ENCODE measurements around the gene PPIE.
"Not testable (repeated sequence)": the region's sequence is repeated elsewhere in the genome, so short reads cannot be mapped to it uniquely, and the experiment has no call there.

PPIE gene

GRCh38 chr1:39779821-39780220, 41.1 kb downstream of the PPIE start:
- no peak for DNase-seq

DNA sequence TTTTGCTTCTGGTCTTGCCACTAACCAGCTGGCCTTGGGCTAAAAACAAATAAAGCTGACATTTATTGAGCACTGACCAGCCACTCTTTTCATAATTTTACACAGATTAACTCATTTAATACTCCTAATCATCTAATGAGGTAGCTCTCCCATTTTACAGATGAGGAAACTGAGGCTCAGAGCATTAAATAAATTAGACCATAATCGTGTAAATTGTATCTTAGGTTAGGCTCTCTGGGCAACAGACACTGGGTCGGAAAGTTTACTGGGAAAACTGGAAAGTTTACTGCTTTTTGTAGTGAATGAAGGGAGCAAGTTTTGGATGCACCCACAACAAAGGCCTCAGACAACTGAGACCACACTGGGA, 42.6 kb downstream of the PPIE start:
- DNase-seq: no peak

- no peak for DNase-seq
Observed at GRCh38 chr1:39782103-39782502, 43.4 kb downstream of the PPIE start.

DNA sequence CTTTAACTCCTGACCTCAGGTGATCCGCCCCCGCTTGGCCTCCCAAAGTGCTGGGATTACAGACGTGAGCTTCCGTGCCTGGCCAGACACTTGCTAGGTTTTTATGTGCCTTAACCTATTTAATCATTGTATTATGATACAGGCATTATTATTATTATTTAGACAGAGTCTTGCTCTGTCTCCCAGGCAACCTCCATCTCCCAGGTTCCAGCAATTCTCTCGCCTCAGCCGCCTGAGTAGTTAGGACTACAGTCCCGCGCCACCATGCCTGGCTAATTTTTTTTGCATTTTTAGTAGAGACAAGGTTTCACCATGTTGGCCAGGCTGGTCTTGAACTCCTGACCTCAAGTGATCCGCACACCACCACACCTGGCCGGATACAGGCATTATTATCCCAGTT, 44.0 kb downstream of the PPIE start:
- DNase-seq: not testable (repeated sequence)

DNA sequence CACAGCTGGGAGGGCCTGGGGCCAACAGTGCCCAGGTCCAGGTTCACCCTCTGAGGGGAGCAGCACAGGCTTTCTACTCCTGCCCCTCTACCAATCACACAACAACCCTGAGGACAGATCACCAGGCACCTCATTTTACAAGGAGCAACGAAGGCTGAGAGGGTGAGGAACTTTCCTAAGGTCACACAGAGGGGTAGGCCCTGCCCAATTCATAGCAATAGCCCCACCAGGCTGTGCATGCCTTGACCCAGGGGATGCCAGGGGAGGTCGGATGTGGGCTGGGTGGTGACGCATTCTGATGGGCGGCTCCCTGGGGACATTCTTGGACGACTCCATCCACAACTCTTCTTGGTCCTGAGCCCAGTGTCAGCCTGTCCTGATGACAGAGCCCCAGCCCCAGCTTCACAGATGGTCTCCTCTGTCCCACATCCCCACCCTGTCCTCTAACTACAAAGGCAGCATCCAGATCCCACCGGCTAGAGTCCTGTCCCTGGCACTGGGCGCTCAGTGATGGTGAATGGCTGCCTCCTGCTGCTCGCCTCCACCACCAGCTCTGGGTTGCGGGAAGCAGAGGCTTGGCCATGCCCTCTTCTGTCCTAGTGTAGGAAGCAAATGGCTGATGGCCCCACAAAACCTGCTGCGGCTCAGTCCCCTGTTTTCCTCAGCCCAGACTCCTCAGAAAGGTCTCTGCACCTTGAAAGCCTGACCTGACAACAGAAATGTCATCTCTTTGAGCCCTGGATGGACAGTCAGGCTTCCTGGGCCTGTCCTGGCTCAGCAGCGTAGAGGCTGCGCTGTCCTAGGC, 47.8 kb downstream of the PPIE start:
- not testable (repeated sequence) for DNase-seq

DNA sequence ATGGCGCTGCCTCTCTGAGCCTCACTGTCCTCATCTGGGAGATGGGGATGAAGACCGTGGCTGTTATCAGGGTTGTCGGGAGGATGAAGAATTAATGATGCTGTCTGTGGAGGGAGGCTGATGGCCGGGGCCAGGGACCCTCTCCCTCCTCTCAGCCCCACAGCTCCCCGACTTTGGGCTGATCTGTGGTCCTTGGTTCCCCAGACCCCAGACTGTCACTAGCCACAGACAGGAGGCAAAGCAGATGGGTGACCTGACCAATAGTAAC, 48.4 kb downstream of the PPIE start:
- DNase-seq: not testable (repeated sequence)

GRCh38 chr1:39787468-39787867, 48.8 kb downstream of the PPIE start:
- DNase-seq: no peak

DNA sequence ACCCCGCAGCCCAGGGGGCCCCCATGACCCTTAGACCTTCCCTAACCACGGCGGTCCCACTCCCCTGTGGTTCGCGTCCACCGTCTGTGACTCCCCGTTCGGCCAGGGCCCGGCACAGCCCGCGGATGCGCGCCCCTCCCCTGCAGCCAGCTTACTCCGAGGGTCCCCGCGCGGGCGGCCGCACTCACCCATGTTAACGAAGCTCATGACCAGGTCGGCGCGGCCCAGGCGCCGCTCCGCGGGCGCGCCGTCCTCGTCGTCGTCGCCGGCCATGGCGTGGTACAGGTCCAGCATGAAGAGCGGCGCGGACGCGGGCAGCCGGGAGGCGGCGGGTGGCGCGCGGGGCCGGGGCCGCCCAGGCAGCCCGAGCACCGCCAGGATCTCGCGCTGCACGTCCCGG, 49.3 kb downstream of the PPIE start:
- not testable (repeated sequence) for DNase-seq

DNA sequence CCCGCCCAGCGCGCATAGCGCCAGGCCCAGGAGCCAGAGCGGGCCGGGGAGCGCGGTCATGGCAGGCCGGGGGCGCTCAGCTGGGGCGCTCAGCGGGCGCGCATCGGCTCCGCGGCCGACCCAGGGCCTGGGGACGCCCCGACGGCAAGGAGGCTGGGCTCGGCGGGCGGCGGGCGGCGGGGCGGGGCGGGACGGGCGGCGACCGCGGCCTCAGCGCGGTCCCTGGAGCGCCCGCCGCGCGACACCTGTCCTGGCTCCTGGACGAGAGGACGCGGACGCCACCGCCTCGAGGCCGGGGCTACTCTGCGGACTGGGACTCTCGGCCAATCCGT, 49.7 kb downstream of the PPIE start:
- no peak for DNase-seq

- DNase-seq: peak; percentile 56
Observed at GRCh38 chr1:39788758-39789570, 50.3 kb downstream of the PPIE start, which contains the start of gene BMP8B. TSS of gene BMP8B (minus strand) at chr1:39788865. CDS start at chr1:39788485, 380 bp downstream.

- DNase-seq: no peak
Observed at GRCh38 chr1:39789571-39790110, 51.0 kb downstream of the PPIE start.

DNA sequence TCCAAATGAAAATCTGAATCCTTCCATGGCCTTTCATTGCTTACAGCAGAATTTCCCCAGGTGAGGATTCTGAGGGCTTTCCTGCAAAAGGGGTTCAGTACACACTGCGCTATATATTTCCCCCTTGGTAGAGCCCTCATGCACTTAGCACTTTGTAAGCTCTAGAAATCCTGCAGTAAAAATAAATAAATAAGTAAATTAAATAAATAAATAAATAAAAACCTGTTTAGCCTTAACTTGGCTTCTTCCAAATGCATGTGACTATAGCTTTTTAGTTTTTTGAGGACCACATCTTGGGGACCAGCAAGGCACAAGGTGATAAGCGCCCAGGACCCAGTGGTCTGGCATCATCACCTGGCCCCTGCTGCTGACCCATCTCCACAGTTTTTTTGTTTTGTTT, 53.2 kb downstream of the PPIE start:
- DNase-seq: no peak

GRCh38 chr1:39795651-39796050, 57.0 kb downstream of the PPIE start:
- DNase-seq: no peak

GRCh38 chr1:39798859-39799769, 60.4 kb downstream of the PPIE start:
- DNase-seq: peak; percentile 97

DNA sequence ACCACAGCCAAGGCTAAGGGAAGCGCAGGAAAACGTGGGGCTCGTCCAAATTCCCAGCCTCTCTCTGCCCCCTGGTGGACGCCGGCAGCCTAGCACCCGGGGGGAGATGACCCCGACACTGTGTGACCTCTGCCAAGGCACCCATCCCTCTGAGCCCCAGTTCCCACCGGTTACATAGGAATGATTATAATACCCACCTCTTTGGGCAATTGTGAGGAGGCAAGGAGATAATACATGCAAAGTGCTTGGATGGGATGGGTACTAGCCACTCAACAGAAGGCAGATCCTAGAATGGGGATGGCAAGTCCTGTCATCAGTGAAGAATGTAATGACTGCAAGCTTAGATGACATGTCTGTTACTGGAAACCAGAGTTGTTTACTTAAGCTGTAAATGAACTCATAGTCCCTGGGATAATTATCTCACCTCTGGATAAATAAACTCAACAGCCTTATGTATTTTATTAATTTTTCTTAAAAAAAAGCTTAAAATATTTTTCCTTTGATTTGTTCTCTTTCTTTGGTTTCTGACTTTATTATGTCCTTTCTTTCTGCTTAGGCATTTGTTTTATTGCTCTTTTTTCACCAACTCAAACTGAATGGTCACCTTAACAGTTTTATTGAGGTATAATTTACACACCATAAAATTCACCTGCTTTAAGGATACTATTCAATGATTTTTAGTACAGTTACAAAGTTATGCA, 61.2 kb downstream of the PPIE start:
- peak; percentile 70 for DNase-seq

GRCh38 chr1:39800471-39800835, 61.8 kb downstream of the PPIE start:
- peak; percentile 94 for DNase-seq

DNA sequence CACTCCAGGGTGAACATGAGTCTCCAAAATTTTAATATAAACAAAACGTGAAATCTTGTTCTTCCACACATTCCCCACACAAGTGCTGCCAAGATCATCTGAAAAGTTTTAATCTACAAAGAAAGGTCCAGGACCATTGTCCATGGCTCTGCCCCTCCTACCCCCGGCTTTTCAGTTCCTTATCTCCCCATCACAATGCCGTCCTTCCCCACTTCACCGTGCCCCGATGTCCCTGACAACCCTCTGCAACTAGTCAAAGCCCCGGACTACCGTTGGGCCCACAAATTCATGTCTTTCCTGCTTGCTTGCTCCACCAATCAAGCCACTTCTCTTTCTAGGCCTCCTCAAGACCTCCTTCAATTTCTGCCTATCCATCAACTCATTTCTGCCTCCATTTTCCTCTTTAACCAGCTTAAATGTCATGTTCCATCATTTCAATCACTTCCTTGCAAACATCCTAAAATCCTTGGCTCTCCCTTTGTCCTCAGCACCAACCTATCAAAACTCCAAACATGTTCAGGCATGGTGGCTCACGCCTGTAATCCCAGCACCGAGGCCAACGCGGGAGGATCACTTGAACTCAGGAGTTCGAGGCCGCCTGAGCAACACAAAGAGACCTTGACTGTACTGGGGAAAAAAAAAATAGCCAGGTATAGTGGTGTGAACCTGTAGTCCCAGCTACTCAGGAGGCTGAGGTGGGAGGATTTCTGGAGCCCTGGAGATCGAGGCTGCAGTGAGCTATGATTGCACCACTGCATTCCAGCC, 64.0 kb downstream of the PPIE start:
- no peak for DNase-seq

DNA sequence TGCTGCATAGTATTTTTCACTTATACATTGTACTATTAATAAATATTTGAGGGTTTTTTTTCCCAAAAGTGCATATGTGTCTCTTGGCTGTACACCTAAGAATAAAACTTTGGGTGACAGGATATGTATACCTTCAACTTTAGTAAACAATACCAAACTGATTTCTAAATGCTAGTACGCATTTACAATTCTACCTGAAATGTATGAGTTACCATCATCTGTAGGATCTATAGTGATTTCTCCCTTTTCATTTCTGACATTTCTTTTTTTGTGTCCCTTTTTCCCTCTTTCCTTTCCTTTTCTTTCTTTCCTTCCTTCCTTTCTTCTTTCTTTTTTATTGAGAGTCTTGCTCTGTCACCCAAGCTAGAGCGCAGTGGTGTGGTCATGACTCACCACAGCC, 66.7 kb downstream of the PPIE start:
- no peak for DNase-seq

DNA sequence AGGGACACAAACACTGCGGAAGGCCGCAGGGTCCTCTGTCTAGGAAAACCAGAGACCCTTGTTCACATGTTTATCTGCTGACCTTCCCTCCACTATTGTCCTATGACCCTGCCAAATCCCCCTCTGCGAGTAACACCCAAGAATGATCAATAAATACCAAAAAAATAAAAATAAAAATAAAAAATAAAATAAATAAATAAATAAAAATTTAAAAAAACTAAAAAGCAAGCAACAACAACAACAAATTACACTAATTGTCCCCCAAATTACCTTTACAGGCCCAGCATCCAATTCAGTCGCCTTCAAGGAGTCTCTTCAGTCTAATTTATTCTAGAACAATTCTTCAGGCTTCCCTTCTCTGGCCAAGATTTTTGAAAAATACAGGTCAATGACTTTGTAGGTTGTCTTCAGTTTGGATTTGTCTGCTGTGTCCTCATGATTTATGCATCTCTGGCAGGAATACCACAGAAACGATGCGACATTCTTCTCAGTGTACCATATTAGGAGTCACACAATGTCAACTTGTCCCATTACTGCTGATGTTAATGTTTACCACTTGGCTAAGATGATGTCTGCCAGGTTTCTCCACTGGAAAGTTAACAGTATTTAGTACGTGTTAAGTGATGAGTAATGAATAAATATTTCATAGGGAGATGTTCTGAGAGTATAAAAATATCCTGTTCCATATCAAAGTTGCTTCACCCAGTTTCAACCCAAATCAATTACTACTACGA, 70.3 kb downstream of the PPIE start:
- DNase-seq: no peak

DNA sequence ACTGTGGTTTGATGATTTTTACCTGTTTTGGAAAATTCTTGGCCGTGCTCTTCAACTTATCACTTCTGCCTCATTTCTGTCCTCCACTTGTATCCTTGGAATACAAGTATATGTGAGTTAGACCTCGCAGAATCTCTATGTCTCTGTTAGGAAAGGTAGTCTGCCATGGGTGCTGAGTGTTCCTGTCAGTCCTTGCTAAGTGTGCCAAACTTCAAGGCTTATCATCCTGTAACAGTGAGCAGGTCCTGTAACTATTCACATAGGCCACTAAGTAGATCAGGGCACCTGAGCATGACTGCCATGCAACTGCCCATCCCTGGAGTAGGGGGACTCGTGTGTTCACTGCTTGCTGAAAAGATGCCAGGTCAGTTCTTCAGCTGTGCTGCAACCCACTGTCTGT, 74.2 kb downstream of the PPIE start:
- DNase-seq: no peak

Data from MV-4-11 (cell line).